Fibroblast of pulmonary artery (primary cell): Measurements from ENCODE around the gene UBA7.
"Not testable (repeated sequence)": the region's sequence is repeated elsewhere in the genome, so short reads cannot be mapped to it uniquely, and the experiment has no call there.

Experiments used
- DNase-seq: peaks from one replicate; pipeline ENCODE4 v3.0.0-alpha.2; 2010; ENCODE audit warnings: low read depth
- H3K4me3 ChIP-seq: replicated peaks from 2 replicates; pipeline ENCODE4 v1.5.1; 2011; ENCODE audit warnings: low read depth, mild to moderate bottlenecking, control low read depth, low read length, moderate library complexity
- CTCF ChIP-seq: IDR thresholded peaks from 2 replicates; pipeline ENCODE4 v1.5.1; 2011; ENCODE audit warnings: mild to moderate bottlenecking, control low read depth, low read length, inconsistent platforms; ENCODE audit errors: missing control alignments

The UBA7 gene

DNA sequence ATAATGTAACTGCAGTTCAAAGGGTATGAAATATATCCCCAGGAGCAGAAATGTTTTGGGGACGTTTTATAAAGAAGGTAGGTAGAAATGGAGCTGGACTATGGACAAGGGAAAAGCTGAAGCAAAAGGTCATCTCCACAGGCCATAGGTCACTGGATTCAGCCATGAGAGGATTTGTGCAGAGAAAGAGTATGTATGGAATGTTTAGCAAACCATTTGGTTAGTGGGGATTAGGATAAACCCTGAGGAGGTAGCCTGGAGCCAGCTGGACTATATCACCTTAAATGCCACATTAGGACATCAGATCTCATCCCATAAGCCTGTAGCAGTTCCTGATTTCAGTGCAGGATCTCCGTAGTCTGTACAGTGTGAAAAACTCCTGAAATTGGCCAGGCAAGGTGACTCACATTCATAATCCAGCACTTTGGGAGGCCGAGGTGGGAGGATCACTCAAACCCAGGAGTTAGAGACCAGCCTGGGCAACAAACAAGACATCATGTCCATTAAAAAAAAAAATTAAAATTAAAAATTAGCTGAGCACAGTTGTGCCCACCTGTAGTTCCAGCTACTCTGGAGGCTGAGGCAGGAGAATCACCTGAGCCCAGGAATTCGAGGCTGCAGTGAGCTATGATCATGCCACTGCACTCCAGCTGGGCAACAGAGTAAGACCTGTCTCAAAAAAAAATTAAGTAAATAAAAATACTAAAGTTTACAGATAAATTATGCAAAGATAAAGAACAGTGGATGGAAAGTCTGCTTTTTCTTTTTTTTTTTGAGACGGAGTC is 32.1 kb downstream of the UBA7 start:
- no peak overlapping the region for H3K4me3 ChIP-seq
- no peak for DNase-seq
- no peak for TF ChIP-seq CTCF

DNA sequence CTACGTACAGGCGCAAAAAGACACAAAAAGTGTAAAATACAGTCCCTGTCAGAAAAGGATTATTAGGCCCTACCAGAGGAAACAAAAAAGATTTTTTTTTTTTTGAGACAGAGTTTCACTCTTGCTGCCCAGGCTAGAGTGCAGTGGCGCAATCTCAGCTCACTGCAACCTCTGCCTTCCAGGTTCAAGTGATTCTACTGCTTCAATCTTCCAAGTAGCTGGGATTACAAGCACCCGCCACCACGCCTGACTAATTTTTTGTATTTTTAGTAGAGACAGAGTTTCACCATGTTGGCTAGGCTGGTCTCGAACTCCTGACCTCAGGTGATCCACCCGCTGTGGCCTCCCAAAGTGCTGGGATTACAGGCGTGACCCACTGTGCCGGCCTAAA is 32.8 kb downstream of the UBA7 start:
- DNase-seq, H3K4me3 ChIP-seq: not testable (repeated sequence)

DNA sequence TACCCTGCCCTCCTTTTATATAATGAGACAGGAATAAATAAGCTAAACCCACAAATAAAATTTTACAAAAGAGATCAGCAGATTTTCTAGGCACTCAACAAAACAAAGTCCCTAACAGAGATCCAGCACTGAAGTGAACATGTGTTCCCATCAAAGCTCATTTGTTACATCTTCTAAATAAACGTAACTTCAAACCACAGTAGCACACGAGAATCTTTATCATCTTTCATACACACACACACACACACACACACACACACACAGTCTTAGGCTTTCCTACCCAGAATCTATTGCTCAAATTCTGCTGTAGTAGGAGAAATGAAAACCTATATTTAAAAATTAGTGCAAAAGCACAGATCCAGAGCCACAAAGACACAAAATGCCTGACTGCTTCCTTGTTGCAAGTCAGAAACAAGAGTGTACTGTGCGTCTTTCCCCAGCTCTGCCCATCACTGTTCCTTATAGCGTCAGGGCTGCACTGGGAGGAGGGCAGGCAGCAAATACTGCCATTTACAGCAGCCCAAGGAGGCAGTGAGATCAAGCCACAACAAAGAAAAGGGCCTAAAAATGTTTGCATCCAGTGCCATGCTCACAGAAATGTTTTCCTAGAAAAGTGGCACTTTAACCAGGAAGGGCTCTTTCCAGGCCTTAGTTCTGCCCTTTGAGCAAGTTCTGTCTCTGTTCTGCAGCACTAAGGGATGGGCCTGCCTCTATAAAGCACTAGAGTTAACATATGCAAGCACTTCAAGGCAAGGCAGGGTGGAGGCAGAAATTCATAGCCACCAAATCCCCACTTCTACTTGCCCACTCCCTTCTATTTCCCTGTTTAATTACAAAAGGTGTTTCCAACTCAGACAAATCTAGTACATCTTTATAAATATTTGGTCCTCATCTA is 33.4 kb downstream of the UBA7 start:
- H3K4me3 ChIP-seq = no peak overlapping the region
- TF ChIP-seq CTCF = no peak
- DNase-seq = no peak

DNA sequence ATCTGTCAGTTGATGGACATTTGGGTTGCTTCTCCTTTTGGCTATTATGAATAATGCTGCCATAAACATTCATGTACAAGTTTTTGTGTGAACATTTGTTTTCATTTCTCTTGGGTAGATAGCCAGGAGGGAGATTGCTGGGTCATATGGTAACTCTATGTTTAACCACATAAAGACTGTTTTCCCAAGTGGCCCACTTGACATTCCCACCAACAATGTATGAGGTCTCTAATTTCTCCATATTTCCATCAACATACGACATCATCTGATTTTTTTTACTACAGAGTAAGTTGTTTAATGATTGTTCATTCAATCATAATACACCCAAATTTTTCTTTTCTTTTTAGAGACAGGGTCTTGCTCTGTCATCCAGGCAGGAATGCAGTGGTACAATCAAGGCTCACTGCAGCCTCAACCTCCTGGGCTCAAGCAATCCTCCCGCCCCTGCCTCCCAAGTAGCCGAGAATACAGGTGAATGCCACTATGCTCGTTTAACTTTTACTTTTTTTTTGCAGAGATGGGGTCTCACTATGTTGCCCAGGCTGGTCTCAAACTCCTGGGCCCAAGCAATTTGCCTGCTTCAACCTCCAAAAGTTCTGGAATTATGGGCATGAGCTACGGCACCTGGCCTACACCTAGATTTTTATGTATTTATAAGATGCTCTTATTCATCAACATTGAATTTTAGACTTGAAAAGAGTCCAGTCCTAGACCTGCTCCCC is 34.2 kb downstream of the UBA7 start:
- DNase-seq = no peak
- TF ChIP-seq CTCF = no peak
- no peak overlapping the region for H3K4me3 ChIP-seq

- not testable (repeated sequence) for H3K4me3 ChIP-seq, DNase-seq
Observed at GRCh38 chr3:49776101-49776500, 37.7 kb downstream of the UBA7 start.

DNA sequence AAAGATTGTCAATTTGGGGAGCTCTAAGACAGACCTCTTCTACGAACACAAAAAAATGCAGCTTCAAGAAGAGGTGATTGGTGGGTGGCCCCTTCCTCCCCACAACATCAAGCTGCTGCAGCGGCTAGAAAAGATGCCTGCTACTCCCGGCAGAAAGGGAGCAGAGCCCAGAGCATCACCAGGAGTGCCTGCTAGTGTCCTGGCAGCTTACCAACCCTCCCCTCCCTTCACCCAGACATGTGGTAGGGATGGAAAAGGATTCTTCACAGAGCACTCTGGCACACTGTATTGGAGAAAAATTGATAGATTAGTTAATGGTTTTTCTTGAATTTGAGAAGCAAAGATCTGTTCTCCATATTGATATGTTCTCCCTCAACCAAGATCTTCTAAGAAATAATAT is 38.2 kb downstream of the UBA7 start:
- TF ChIP-seq CTCF = no peak
- DNase-seq = no peak

DNA sequence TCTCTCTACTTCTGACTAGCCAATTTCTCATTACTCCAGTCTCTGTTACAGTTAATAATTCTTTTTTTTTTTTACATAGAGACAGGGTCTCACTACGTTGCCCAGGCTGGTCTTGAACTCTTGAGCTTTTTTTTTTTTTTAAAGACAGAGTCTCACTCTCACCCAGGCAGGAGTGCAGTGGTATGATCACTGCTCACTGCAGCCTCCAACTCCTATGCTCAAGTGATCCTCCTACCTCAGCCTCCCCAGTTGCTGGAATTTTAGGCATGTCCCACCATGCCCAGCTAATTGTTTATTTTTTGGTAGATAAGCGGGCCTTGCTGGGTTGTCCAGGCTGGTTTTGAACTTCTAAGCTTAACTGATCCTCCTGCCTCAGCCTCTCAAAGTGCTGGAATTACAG is 41.0 kb downstream of the UBA7 start:
- DNase-seq = no peak
- H3K4me3 ChIP-seq = no peak overlapping the region
- TF ChIP-seq CTCF = no peak

More for the DNA sequence above, 38.2 kb downstream of the UBA7 start:
- no peak overlapping the region for H3K4me3 ChIP-seq
